Body of pancreas (tissue), 4 donors: ENCODE data around the gene ESF1. TPM values are rescaled to one million over a fixed set of nuclear protein-coding genes. Genes with fewer than 3 reads are reported as not detected.

Source experiments
- ATAC-seq: fragments of 150-250 bp; one replicate; pipeline ENCODE4 v1.9.1; 2016
- DNase-seq, 4 donors: peaks; one replicate each; pipeline ENCODE4 v3.0.0-alpha.2; 2019
- H3K27ac ChIP-seq, 4 donors: fragments of 200-600 bp; sonication (generic); 1 replicate in 3 of 4; 2 replicates in 1 of 4; pipeline versions ENCODE4 v1.5.1 to v1.6.1; 2016 to 2019; ENCODE audit warnings: mild to moderate bottlenecking in 1 of 4, mixed read lengths in 1 of 4, moderate library complexity in 1 of 4
- H3K27me3 ChIP-seq, 2 donors: fragments of 200-600 bp; sonication (generic); one replicate each; pipeline ENCODE4 v1.6.0; 2016; ENCODE audit warnings: mild to moderate bottlenecking in 1 of 2
- H3K36me3 ChIP-seq, 2 donors: fragments of 200-600 bp; sonication (generic); replicated peaks in 1 of 2; 2 replicates each; pipeline ENCODE4 v1.5.1; 2016; ENCODE audit warnings: low read depth in 2 of 2; ENCODE audit not compliant: insufficient read depth in 1 of 2
- H3K4me1 ChIP-seq: fragments of 200-600 bp; sonication (generic); one replicate; pipeline ENCODE4 v1.6.0; 2016
- H3K4me3 ChIP-seq, 2 donors: fragments of 200-600 bp; sonication (generic); 1 replicate in 1 of 2; 2 replicates in 1 of 2; pipeline ENCODE4 v1.5.1; 2016 to 2019
- H3K9me3 ChIP-seq, 3 donors: fragments of 200-600 bp; sonication (generic); 1 replicate in 2 of 3; 2 replicates in 1 of 3; pipeline ENCODE4 v1.5.1; 2016
- CTCF ChIP-seq, 7 experiments: fragments of 450-650 bp in 4 of 7; fragments of 200-600 bp in 3 of 7; sonication (generic) in 3 of 7; IDR thresholded peaks; one replicate each; pipeline ENCODE4 v1.5.1; 2016 to 2019; ENCODE audit warnings: antibody characterized with exemption in 7 of 7
- POLR2A ChIP-seq, 3 donors: fragments of 450-650 bp; IDR thresholded peaks; one replicate each; pipeline ENCODE4 v1.6.1; 2016; ENCODE audit warnings: antibody characterized with exemption in 3 of 3, mild to moderate bottlenecking in 2 of 3
- WGBS, 2 donors: methylation state at CpG; one replicate each; pipeline ENCODE4 v1.1.5; 2017; 5-methylcytosine and 5-hydroxymethylcytosine counted together
- intact Hi-C: fragments of 100-400 bp; cut with DNase I; formaldehyde crosslinking; loops from one replicate; pipeline ENCODE4 v1.15.1; 2023
- total RNA-seq, 2 donors: library from RNA; depleted of rRNA; stranded (reverse); fragments of >200 nt; gene quantifications; one replicate each; pipeline ENCODE4 v1.1.0, GENCODE V29; 2016

ESF1 gene
- total RNA-seq, 2 donors from 2014 or later = 12.5 to 16.5 TPM

GRCh38 chr20:13791540-13792459, 7.1 kb upstream of the ESF1 start:
- DNase-seq (no peak), ATAC-seq (no peak)
- WGBS, 2 donors = 83 to 88% methylated on average over 2 of the region's 2 CpGs
- H3K27ac ChIP-seq = no peak overlapping the region
- no peaks in the 10 kb centered on the region for H3K9me3 ChIP-seq
- TF ChIP-seq POLR2A (IDR thresholded peaks at IDR 0.05) = no peak
- no peak overlapping the region for H3K4me3 ChIP-seq
- peaks cover 15% of the 10 kb centered on the region for H3K4me1 ChIP-seq
- H3K27me3 ChIP-seq = no peaks in the 10 kb centered on the region
- intact Hi-C loops = no loop called here
- peaks cover 0 to 18% of the 10 kb centered on the region in 2 donors for H3K36me3 ChIP-seq

- Histone ChIP-seq H3K27ac (no peak overlapping the region), H3K27me3 (no peaks in the 10 kb centered on the region), H3K9me3 (no peaks in the 10 kb centered on the region), H3K4me3 (no peak overlapping the region), H3K36me3 (peaks cover 0 to 11% of the 10 kb centered on the region in 2 donors), H3K4me1 (peaks cover 25% of the 10 kb centered on the region)
- intact Hi-C loops = no loop called here
- TF ChIP-seq POLR2A (IDR thresholded peaks at IDR 0.05) (no peak), CTCF (IDR thresholded peaks at IDR 0.05) (no peak)
- DNase-seq (no peak), ATAC-seq (no peak)
- WGBS, 2 donors = 40 to 54% methylated on average over 2 of the region's 2 CpGs
These were observed 6.0 kb upstream of the ESF1 start for GRCh38 chr20:13790708-13791107.

GRCh38 chr20:13788167-13788834, 3.6 kb upstream of the ESF1 start:
- Histone ChIP-seq H3K27me3 (no peaks in the 10 kb centered on the region), H3K4me3 (no peak overlapping the region), H3K27ac (peak overlapping the region in 2 of 4 donors; percentile 43 to 53), H3K4me1 (peaks cover 33% of the 10 kb centered on the region), H3K9me3 (no peaks in the 10 kb centered on the region), H3K36me3 (peaks cover 0 to 2% of the 10 kb centered on the region in 2 donors)
- DNase-seq = peak; percentile 61 to 70 (median 64)
- WGBS, 2 donors = 0% methylated on average over 1 of the region's 1 CpG
- peak; percentile 48 for ATAC-seq
- intact Hi-C loops = no loop called here
- TF ChIP-seq POLR2A (IDR thresholded peaks at IDR 0.05) = no peak
- TF ChIP-seq CTCF (IDR thresholded peaks at IDR 0.05) = peak; percentile 12 to 48 (median 44)

- H3K36me3 ChIP-seq = peaks cover 0 to 2% of the 10 kb centered on the region in 2 donors
- 54 to 60% methylated on average over 8 of the region's 8 CpGs for WGBS, 2 donors
- H3K4me1 ChIP-seq = peaks cover 34% of the 10 kb centered on the region
- DNase-seq (no peak), ATAC-seq (no peak)
- intact Hi-C loops = no loop called here
- TF ChIP-seq CTCF (IDR thresholded peaks at IDR 0.05) = no peak
- no peak for TF ChIP-seq POLR2A (IDR thresholded peaks at IDR 0.05)
- H3K27me3 ChIP-seq = no peaks in the 10 kb centered on the region
- no peaks in the 10 kb centered on the region for H3K9me3 ChIP-seq
- no peak overlapping the region for H3K4me3 ChIP-seq
- peak overlapping the region in 1 of 4 donors; percentile 97 for H3K27ac ChIP-seq
These were observed 1.6 kb upstream of the ESF1 start for GRCh38 chr20:13786143-13786828.
